ENCODE results near the gene UNC50.

The UNC50 gene

DNA sequence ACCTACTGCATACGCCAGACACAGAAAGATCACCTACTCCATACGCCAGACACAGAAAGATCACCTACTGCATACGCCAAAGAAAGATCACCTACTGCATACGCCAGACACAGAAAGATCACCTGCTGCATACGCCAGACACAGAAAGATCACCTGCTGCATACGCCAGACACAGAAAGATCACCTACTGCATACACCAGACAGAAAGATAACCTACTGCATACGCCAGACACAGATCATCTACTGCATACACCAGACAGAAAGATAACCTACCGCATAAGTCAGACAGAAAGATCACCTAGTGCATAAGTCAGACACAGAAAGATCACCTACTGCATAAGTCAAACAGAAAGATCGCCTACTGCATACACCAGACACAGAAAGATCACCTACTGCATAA is 25.9 kb upstream of the UNC50 start:
- H3K79me2 ChIP-seq (ENCODE audit: insufficient read depth, low read length), result no peaks in the 10 kb centered on the region
- H3K27me3 ChIP-seq (ENCODE audit: insufficient read depth, low read length), result no peaks in the 10 kb centered on the region
- H3K27ac ChIP-seq (ENCODE audit: low read depth, low read length, poor library complexity, severe bottlenecking), result no peak overlapping the region
- H3K36me3 ChIP-seq (ENCODE audit: insufficient read depth, low read length), result peaks cover 5% of the 10 kb centered on the region; the same call in 1 of the 2 replicates
- H3K9me3 ChIP-seq (ENCODE audit: low read length), result no peaks in the 10 kb centered on the region
- no peak overlapping the region for H3K4me2 ChIP-seq (ENCODE audit: low read length)
- no peak overlapping the region for H3K9ac ChIP-seq (ENCODE audit: low read length)
- H3F3A ChIP-seq (ENCODE audit: insufficient read depth, low read length), result no peaks in the 10 kb centered on the region
- H3K9me2 ChIP-seq (ENCODE audit: low read depth, low read length), result no peaks in the 10 kb centered on the region
- peaks cover 6% of the 10 kb centered on the region for H3K4me1 ChIP-seq (ENCODE audit: insufficient read depth, low read length, severe bottlenecking)
- H2AFZ ChIP-seq (ENCODE audit: low read length), result no peak overlapping the region
- TF ChIP-seq, protein P1, sequence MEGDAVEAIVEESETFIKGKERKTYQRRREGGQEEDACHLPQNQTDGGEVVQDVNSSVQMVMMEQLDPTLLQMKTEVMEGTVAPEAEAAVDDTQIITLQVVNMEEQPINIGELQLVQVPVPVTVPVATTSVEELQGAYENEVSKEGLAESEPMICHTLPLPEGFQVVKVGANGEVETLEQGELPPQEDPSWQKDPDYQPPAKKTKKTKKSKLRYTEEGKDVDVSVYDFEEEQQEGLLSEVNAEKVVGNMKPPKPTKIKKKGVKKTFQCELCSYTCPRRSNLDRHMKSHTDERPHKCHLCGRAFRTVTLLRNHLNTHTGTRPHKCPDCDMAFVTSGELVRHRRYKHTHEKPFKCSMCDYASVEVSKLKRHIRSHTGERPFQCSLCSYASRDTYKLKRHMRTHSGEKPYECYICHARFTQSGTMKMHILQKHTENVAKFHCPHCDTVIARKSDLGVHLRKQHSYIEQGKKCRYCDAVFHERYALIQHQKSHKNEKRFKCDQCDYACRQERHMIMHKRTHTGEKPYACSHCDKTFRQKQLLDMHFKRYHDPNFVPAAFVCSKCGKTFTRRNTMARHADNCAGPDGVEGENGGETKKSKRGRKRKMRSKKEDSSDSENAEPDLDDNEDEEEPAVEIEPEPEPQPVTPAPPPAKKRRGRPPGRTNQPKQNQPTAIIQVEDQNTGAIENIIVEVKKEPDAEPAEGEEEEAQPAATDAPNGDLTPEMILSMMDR (IDR thresholded peaks at IDR 0.05; ENCODE audit: low read length), result no peak
- no peak for TF ChIP-seq EZH2 (IDR thresholded peaks at IDR 0.05; ENCODE audit: borderline replicate concordance, low read length)
- H4K20me1 ChIP-seq (ENCODE audit: insufficient read depth, low read length), result no peaks in the 10 kb centered on the region
- H3K4me3 ChIP-seq (ENCODE audit: low read depth, low read length, poor library complexity, severe bottlenecking), result no peak overlapping the region

DNA sequence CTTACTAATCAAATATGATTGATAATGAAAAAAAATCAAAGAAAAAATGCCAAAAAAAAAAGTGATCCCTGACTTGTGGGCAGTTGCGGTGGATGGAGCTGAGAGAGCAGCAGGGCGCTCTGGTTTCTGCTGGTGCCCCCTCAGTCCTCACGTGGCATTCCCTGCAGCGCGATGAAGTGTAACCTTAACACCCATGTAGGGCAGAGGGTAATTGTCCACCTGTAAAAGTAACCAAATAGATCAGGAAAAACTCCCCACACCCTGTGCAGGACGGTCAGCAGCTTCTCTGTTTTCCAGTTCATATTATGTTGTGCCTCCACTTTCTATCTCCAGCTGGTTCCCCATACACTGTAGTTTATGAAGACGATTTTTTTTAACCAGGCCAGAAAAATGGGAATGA is 25.1 kb upstream of the UNC50 start:
- no peaks in the 10 kb centered on the region for H4K20me1 ChIP-seq (ENCODE audit: insufficient read depth, low read length)
- H3K79me2 ChIP-seq (ENCODE audit: insufficient read depth, low read length), result no peaks in the 10 kb centered on the region
- H3K9me3 ChIP-seq (ENCODE audit: low read length), result no peaks in the 10 kb centered on the region
- H3K9me2 ChIP-seq (ENCODE audit: low read depth, low read length), result no peaks in the 10 kb centered on the region
- H3K9ac ChIP-seq (ENCODE audit: low read length), result no peak overlapping the region
- H3K4me1 ChIP-seq (ENCODE audit: insufficient read depth, low read length, severe bottlenecking), result peaks cover 6% of the 10 kb centered on the region
- no peak overlapping the region for H2AFZ ChIP-seq (ENCODE audit: low read length)
- TF ChIP-seq, protein P1 (IDR thresholded peaks at IDR 0.05; ENCODE audit: low read length), result no peak
- TF ChIP-seq EZH2 (IDR thresholded peaks at IDR 0.05; ENCODE audit: borderline replicate concordance, low read length), result no peak
- H3K27me3 ChIP-seq (ENCODE audit: insufficient read depth, low read length), result no peaks in the 10 kb centered on the region
- H3K36me3 ChIP-seq (ENCODE audit: insufficient read depth, low read length), result peaks cover 5% of the 10 kb centered on the region; the same call in 1 of the 2 replicates
- no peak overlapping the region for H3K27ac ChIP-seq (ENCODE audit: low read depth, low read length, poor library complexity, severe bottlenecking)
- H3K4me3 ChIP-seq (ENCODE audit: low read depth, low read length, poor library complexity, severe bottlenecking), result no peak overlapping the region
- no peaks in the 10 kb centered on the region for H3F3A ChIP-seq (ENCODE audit: insufficient read depth, low read length)
- no peak overlapping the region for H3K4me2 ChIP-seq (ENCODE audit: low read length)

DNA sequence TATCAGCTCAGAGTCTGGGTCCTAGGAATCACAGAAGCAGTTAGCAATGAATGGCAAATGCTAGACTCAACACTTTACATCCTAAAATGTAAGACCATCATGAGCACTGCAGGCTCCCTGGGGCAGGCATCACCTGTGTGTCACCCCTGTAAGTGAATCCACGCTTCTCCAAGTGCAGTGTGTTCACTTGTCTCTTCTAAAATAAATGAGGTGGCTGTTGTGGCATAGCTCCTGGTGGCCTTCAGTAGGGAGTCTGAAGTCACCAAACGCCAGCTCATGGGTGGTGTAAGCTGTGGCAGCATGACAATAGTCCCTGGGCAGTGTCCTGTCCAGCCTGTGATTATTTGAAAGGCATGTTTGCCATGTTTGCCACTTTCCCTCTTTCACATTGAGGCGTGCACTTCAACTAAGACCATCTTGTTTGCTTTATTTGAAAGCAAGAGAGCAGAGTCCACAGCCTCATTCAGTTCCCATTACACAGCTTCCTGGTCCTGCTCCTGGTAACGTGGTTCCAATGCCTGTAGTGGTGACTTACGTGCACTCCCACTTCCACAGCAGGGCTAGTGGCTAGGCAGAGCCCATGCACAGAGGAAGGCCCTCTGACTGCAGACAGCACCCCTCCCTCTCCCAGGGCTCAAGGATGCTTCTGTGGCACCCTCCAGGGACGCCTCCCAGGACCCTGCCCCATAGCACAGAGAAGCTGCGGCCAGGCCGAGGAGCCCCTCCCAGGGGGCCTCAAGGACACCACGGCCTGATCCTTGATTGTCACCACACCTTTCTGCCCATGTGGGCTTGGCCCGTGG is 24.4 kb upstream of the UNC50 start:
- H3F3A ChIP-seq (ENCODE audit: insufficient read depth, low read length), result no peaks in the 10 kb centered on the region
- H3K9me2 ChIP-seq (ENCODE audit: low read depth, low read length), result no peaks in the 10 kb centered on the region
- H3K79me2 ChIP-seq (ENCODE audit: insufficient read depth, low read length), result no peaks in the 10 kb centered on the region
- no peak overlapping the region for H3K4me2 ChIP-seq (ENCODE audit: low read length)
- H3K4me1 ChIP-seq (ENCODE audit: insufficient read depth, low read length, severe bottlenecking), result peaks cover 6% of the 10 kb centered on the region
- no peaks in the 10 kb centered on the region for H4K20me1 ChIP-seq (ENCODE audit: insufficient read depth, low read length)
- no peak overlapping the region for H3K9ac ChIP-seq (ENCODE audit: low read length)
- H3K27ac ChIP-seq (ENCODE audit: low read depth, low read length, poor library complexity, severe bottlenecking), result no peak overlapping the region
- no peak overlapping the region for H3K4me3 ChIP-seq (ENCODE audit: low read depth, low read length, poor library complexity, severe bottlenecking)
- no peaks in the 10 kb centered on the region for H3K27me3 ChIP-seq (ENCODE audit: insufficient read depth, low read length)
- no peak overlapping the region for H2AFZ ChIP-seq (ENCODE audit: low read length)
- H3K9me3 ChIP-seq (ENCODE audit: low read length), result no peaks in the 10 kb centered on the region
- TF ChIP-seq, protein P1 (IDR thresholded peaks at IDR 0.05; ENCODE audit: low read length), result no peak
- no peak for TF ChIP-seq EZH2 (IDR thresholded peaks at IDR 0.05; ENCODE audit: borderline replicate concordance, low read length)
- peaks cover 5% of the 10 kb centered on the region; the same call in 1 of the 2 replicates for H3K36me3 ChIP-seq (ENCODE audit: insufficient read depth, low read length)
